NCI-H1930 (cell line): ENCODE measurements around the gene GTF2IRD1.
A peak's percentile ranks its signal among the peaks of the same experiment; 100 is the strongest.
"Not testable (repeated sequence)": the region's sequence is repeated elsewhere in the genome, so short reads cannot be mapped to it uniquely, and the experiment has no call there.

Source experiments
- DNase-seq, 2 experiments: peaks; one replicate each; lab custom pipeline; 2025; lab: John Stamatoyannopoulos, UW

The GTF2IRD1 gene

DNA sequence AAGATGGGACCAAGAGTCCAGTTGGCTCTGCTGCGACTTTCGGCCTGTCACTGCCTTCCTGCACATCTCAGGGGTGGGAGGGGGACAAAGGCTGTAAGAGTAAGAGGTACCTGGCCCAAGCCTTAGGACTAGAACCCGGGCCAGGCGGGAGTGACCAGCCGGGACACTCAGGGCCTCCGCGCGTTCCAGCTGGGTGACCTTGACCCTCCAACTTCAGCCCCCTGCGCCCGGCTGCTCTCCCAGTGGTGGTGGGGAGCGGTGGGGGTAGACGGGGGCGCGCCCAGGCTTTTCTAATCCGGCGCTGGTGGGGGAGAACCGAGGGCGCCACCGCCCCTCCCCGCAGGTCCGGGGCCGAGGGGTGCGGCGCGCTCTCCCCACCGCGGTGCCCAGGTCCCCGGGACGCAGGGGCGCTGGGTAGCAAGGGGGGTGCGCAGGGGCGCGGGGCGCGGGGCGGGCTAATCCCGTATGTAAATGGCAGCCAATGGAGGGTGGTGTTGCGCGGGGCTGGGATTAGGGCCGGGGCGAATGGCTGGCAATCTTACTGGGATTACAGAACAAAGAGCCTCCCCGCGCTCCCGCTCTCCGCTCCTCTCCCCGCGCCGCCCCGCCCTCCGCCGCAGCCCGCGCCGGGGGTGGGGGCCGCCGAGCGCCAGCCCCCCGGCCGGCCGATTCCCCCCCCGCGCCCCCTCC is at the start of gene GTF2IRD1:
Gene GTF2IRD1, plus strand, starts transcription at position 585 of the 690 bp plus-strand sequence. CDS start 54,175 bp downstream, outside the sequence.
- peak; percentile 17 to 50 for DNase-seq

- DNase-seq = no peak
These were observed 49.4 kb upstream of the GTF2IRD1 start for GRCh38 chr7:74404388-74404700.

DNA sequence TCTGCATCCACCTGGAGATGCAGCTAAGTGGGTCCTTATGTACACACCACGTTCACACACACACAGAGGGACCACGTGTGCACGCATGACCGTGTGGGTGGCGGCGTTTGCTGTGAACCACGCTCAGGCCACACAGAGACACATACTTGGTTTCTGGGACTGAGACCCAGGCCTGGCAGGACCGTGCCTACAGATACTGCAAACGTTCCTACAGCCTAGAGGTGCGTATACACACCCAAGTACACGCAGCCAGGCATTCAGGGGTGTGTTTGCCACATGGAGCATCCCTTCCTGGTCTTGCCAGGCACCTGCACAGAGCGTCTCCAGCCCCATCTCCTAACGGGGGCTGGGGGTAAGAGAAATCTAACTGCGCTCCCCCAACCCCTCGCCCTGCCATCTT is 49.0 kb upstream of the GTF2IRD1 start:
- DNase-seq = no peak

GRCh38 chr7:74405191-74405898 is 48.4 kb upstream of the GTF2IRD1 start:
- peak; percentile 51 to 75 for DNase-seq

GRCh38 chr7:74405899-74406512 is 47.7 kb upstream of the GTF2IRD1 start:
- DNase-seq = no peak

DNA sequence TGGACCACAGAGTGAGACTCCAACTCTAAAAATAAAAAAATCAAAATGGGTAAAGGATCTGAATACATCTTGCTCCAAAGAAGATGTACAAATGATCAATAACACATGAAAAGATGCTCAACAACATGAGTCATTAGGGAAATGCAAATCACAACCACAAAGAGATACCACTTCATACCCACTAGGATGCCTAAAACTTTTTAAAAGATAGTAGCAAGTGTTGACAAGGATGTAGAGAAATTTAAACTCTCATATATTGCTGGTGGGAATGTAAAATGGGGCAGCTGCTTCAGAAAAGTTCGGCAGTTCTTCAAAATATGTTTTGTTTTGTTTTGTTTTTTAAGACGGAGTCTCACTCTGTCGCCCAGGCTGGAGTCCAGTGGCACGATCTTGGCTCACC is 45.7 kb upstream of the GTF2IRD1 start:
- DNase-seq = no peak

- no peak for DNase-seq
These were observed 44.1 kb upstream of the GTF2IRD1 start for GRCh38 chr7:74409571-74409970.

DNA sequence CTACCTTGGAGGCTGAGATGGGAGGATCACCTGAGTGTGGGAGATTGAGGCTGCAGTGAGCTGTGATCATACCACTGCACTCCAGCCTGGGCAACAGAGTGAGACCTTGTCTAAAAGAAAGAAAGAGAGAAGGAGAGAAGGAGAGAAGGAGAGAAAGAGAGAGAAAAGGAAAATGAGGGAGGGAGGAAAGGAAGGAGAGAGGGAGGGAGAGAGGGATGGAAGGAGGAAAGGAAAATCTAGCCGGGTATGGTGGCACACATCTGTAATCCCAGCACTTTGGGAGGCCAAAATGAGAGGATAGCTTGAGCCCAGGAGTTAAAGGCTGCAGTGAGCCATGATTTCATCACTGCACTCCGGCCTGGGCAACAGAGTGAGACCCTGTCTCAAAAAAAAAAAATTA is 42.9 kb upstream of the GTF2IRD1 start:
- no peak for DNase-seq

DNA sequence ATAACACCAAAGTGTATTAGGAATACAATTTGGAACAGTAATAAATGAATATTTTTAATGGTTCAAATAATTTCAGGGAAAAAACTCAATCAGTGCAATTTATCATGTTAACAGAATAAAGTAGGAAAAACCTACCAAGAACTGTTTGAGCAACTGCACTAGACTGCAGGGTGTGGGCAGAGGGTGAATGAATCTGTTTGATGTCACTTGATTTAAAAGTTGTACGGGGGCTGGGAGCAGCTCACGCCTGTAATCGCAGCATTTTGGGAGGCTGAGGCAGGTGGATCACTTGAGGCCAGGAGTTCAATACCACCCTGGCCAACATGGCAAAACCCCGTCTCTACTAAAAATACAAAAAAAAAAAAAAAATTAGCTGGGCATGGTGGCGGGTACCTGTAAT is 42.1 kb upstream of the GTF2IRD1 start:
- not testable (repeated sequence) for DNase-seq

- DNase-seq = no peak
These were observed 41.6 kb upstream of the GTF2IRD1 start for GRCh38 chr7:74412056-74412455.

- no peak for DNase-seq
These were observed 41.1 kb upstream of the GTF2IRD1 start for GRCh38 chr7:74412603-74413002.

GRCh38 chr7:74414595-74415333 is 38.9 kb upstream of the GTF2IRD1 start:
- DNase-seq = not testable (repeated sequence)

- peak; percentile 54 to 65 for DNase-seq
These were observed 36.2 kb upstream of the GTF2IRD1 start for GRCh38 chr7:74417419-74417971.

- DNase-seq = no peak
These were observed 35.6 kb upstream of the GTF2IRD1 start for GRCh38 chr7:74418076-74418475.

DNA sequence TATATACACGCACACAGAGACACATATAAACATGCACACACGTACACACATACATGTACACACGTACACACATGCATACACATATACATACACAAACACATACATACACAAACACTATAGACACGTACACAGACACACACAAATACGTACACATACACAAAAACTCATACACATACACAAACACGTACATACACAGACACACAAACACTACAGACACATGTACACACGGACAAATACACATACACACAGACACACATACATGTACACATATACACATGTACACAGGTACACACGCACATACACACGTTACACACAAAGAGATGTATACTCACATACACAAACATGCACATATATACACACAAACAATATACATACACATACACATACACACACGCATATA is 35.2 kb upstream of the GTF2IRD1 start:
- DNase-seq = no peak

- DNase-seq = not testable (repeated sequence)
These were observed 34.5 kb upstream of the GTF2IRD1 start for GRCh38 chr7:74419232-74419631.

- DNase-seq = no peak
These were observed 33.7 kb upstream of the GTF2IRD1 start for GRCh38 chr7:74420006-74420405.

DNA sequence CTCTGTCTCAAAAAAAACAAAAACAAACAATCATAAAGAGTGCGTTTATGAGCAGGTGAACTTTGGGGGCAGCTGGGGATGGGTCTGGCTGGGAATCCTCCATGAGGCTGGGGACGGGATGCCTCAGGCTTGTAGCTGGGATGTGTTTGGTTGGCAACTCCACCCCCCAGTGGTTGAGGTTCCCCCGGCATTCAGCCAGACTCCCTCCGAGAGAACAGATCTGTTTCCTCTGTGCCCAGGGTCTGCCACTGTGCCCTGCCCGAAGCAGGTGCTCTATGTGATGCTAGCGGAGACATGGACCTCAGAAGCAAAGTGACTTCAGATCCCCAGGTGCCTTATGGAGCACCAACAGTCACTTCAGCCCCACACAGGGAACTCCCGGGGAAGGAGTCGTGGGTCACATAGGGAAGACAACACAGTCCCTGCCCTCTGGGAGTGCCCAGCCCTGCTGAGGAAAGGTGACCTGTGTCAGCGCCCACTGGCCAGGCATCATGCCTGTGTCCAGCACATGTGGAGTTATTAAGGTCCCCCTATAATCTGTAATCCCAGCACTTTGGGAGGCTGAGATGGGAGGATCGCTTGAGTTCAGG is 29.3 kb upstream of the GTF2IRD1 start:
- DNase-seq = no peak

DNA sequence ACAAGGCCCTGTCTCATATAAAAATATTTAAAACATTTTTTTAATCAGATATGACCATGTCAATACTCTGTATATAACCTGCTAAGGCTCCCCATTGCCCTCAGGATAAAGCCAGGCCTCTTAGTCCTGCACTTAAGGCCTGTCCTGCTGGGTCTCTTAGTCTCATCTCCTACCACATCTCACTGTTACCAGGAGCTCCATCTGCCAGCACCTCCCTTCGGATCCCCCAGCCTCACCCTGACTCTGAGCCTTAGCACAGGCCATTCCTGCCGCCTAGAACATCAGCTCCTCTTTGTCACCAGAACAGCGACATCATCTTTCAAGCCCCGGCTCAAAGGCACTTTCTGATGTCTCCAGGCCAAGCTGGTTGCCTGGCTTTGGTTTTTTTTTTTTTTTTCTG is 25.7 kb upstream of the GTF2IRD1 start:
- DNase-seq = no peak

DNA sequence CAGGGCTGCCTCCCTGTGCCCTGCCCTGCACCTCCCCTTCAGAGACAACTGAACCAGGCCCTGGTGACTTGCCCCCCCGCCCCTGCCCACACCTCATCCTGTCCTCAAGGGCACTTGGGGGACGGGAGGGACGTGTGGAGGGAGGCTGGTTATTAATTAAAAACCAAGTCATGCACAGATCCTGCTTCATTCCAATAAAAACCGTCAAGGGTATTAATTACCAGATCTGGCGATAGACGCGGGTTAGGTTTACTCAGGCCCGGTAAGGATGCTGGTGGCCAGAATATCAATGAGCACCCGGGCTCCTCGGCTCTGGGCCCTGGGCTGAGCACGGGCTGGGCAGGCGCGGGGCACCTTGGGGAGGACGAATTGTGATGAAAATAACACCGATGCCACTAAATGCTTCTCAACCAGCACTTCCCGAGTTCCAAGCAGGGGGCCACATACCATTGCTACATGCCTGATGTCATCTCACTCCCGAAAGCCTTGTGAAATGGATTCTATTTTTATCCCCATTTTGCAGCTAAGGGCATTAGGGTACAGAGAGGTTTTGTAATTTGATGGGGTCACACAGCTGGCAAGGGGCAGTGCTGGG is 24.5 kb upstream of the GTF2IRD1 start:
- DNase-seq = no peak

DNA sequence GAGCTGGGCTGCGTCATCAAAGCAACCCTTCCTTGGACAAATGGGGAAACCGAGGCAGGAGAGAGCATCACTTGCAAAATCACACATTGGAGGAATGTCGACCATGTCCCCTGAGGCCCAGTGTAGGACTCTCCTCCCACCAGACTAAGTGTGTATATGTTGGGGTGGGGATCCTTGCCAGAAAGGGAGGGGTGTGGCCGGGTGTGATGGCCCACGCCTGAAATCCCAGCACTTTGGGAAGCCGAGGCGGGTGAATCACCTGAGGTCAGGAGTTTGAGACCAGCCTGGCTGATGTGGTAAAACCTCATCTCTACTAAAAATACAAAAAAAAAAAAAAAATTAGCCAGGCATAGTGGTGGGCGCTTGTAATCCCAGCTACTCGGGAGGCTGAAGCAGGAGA is 23.3 kb upstream of the GTF2IRD1 start:
- not testable (repeated sequence) for DNase-seq
